GM21360 (cell line): Measurements from ENCODE around the gene MAN1A1.

Experiments used
- ATAC-seq: cut with Tn5 transposase; IDR thresholded peaks from one replicate; pipeline ENCODE4 v1.9.1; 2021; ENCODE audit warnings: mild to moderate bottlenecking, moderate library complexity; ENCODE audit not compliant: unreplicated experiment

The MAN1A1 gene

GRCh38 chr6:119273272-119274196, 76.0 kb downstream of the MAN1A1 start:
- no peak for ATAC-seq

GRCh38 chr6:119270545-119270944, 79.0 kb downstream of the MAN1A1 start:
- ATAC-seq: no peak

GRCh38 chr6:119269266-119270103, 80.1 kb downstream of the MAN1A1 start:
- no peak for ATAC-seq

- no peak for ATAC-seq
These were observed 82.2 kb downstream of the MAN1A1 start for GRCh38 chr6:119267126-119267905.

GRCh38 chr6:119264854-119265397, 84.6 kb downstream of the MAN1A1 start:
- ATAC-seq: no peak

GRCh38 chr6:119262612-119263011, 86.9 kb downstream of the MAN1A1 start:
- no peak for ATAC-seq

GRCh38 chr6:119261944-119262284, 87.6 kb downstream of the MAN1A1 start:
- no peak for ATAC-seq

GRCh38 chr6:119259027-119259426, 90.5 kb downstream of the MAN1A1 start:
- ATAC-seq: peak; percentile 71

- ATAC-seq: no peak
These were observed 91.8 kb downstream of the MAN1A1 start for GRCh38 chr6:119257726-119258125.

- ATAC-seq: no peak
These were observed 92.5 kb downstream of the MAN1A1 start for GRCh38 chr6:119256978-119257462.

- no peak for ATAC-seq
These were observed 93.2 kb downstream of the MAN1A1 start for GRCh38 chr6:119256392-119256791.

GRCh38 chr6:119255492-119255891, 94.1 kb downstream of the MAN1A1 start:
- no peak for ATAC-seq

GRCh38 chr6:119250036-119250435, 99.5 kb downstream of the MAN1A1 start:
- no peak for ATAC-seq

GRCh38 chr6:119249319-119249718, 100.2 kb downstream of the MAN1A1 start:
- ATAC-seq: no peak

GRCh38 chr6:119247504-119247903, 102.1 kb downstream of the MAN1A1 start:
- ATAC-seq: no peak

- ATAC-seq: no peak
These were observed 105.9 kb downstream of the MAN1A1 start for GRCh38 chr6:119243657-119244056.

GRCh38 chr6:119243037-119243436, 106.5 kb downstream of the MAN1A1 start:
- no peak for ATAC-seq

- ATAC-seq: no peak
These were observed 107.8 kb downstream of the MAN1A1 start for GRCh38 chr6:119241540-119242309.

GRCh38 chr6:119241111-119241465, 108.5 kb downstream of the MAN1A1 start:
- no peak for ATAC-seq
